Spleen (tissue), 11 donors: ENCODE results near the gene BCHE. TPM values are rescaled to one million over a fixed set of nuclear protein-coding genes. Genes with fewer than 3 reads are reported as not detected.

ENCODE experiments used
- DNase-seq: peaks from one replicate; pipeline ENCODE4 v3.0.0-alpha.2; 2020
- H3K27ac ChIP-seq, 8 donors: fragments of 200-600 bp; sonication (generic) in 7 of 8; 1 replicate in 4 of 8; 2 replicates in 4 of 8; pipeline versions ENCODE4 v1.5.0 to v1.8.0; 2016 to 2021; ENCODE audit warnings: inconsistent platforms in 4 of 8, mild to moderate bottlenecking in 4 of 8, moderate library complexity in 1 of 8
- H3K27me3 ChIP-seq, 7 donors: fragments of 200-600 bp; sonication (generic) in 6 of 7; replicated peaks in 1 of 7; 1 replicate in 4 of 7; 2 replicates in 3 of 7; pipeline versions ENCODE4 v1.5.0 to v1.8.0; 2016 to 2021; ENCODE audit warnings: inconsistent platforms in 3 of 7, mild to moderate bottlenecking in 1 of 7
- H3K36me3 ChIP-seq, 6 donors: fragments of 200-600 bp; sonication (generic) in 5 of 6; 1 replicate in 4 of 6; 2 replicates in 2 of 6; pipeline versions ENCODE4 v1.5.0 to v1.8.0; 2016 to 2021; ENCODE audit warnings: inconsistent platforms in 2 of 6
- H3K4me1 ChIP-seq, 6 donors: fragments of 200-600 bp; sonication (generic) in 5 of 6; 1 replicate in 3 of 6; 2 replicates in 3 of 6; pipeline versions ENCODE4 v1.5.0 to v1.8.0; 2016 to 2021; ENCODE audit warnings: inconsistent platforms in 3 of 6
- H3K4me3 ChIP-seq, 8 donors: fragments of 200-600 bp; sonication (generic) in 7 of 8; 1 replicate in 4 of 8; 2 replicates in 4 of 8; pipeline versions ENCODE4 v1.5.0 to v1.8.0; 2016 to 2021; ENCODE audit warnings: inconsistent platforms in 4 of 8, mild to moderate bottlenecking in 4 of 8, moderate library complexity in 2 of 8
- H3K9me3 ChIP-seq, 8 donors: fragments of 200-600 bp; sonication (generic) in 7 of 8; 1 replicate in 4 of 8; 2 replicates in 4 of 8; pipeline versions ENCODE4 v1.5.0 to v1.8.0; 2016 to 2021; ENCODE audit warnings: inconsistent platforms in 4 of 8
- CTCF ChIP-seq, 11 experiments: fragments of 200-600 bp in 7 of 11; fragments of 450-650 bp in 4 of 11; sonication (generic) in 4 of 11; IDR thresholded peaks in 8 of 11; conservative IDR thresholded peaks in 3 of 11; 1 replicate in 7 of 11; 2 replicates in 4 of 11; pipeline versions ENCODE4 v1.4.0 to v1.8.0; 2016 to 2021; ENCODE audit warnings: antibody characterized with exemption in 11 of 11, inconsistent platforms in 4 of 11, mild to moderate bottlenecking in 1 of 11
- POLR2A ChIP-seq, 3 donors: fragments of 450-650 bp; IDR thresholded peaks; one replicate each; pipeline ENCODE4 v1.5.1; 2017; ENCODE audit warnings: antibody characterized with exemption in 3 of 3, mild to moderate bottlenecking in 1 of 3
- POLR2AphosphoS5 ChIP-seq, 3 donors: sonication (generic); formaldehyde crosslinking; IDR thresholded peaks; one replicate each; pipeline ENCODE4 v1.5.1; 2017; ENCODE audit warnings: antibody characterized with exemption in 3 of 3
- WGBS, 5 donors: extraction: QIAGEN DNeasy Blood & Tissue Kit in 3 of 5; methylation state at CpG; one replicate each; pipeline versions ENCODE4 v1.1.5 to v1.1.7; 2013 to 2018; 5-methylcytosine and 5-hydroxymethylcytosine counted together
- intact Hi-C: fragments of 100-400 bp; cut with DNase I; formaldehyde crosslinking; loops from one replicate; pipeline ENCODE4 v1.15.0; 2023; ENCODE audit warnings: low total_unique reads
- polyA plus RNA-seq, 3 donors: library from polyadenylated mRNA; stranded (reverse); fragments of 200-250 nt; gene quantifications; one replicate each; pipeline ENCODE4 v1.2.1, GENCODE V29; 2013
- total RNA-seq, 7 donors: library from RNA; depleted of rRNA in 3 of 7; stranded (reverse); fragments of >200 nt in 3 of 7; fragmentation: NEBNext Ultra II Directional in 4 of 7; extraction: Animal tissue kit (Norgen Biotek cat#: 25700) in 4 of 7; gene quantifications; one replicate each; pipeline versions ENCODE4 v1.1.0 to v1.2.1, GENCODE V29; 2016 to 2021
- donor health status: healthy with polysubstance abuse.
- donor health status: DM: no; HTN: no; CAD: no; lungs with moderate emphysema.
- donor health status: DM: no; HTN: no; CAD: no.
- donor health status: Bipolar disorder and iron deficiency.
- donor health status: healthy.
- donor health status: DM: no; HTN: no; CAD: no.
- donor health status: DM: yes; HTN: yes; CAD: no.

Gene BCHE
- total and polyA plus RNA-seq, 10 donors: 0.93 to 11.4 (median 7.2) TPM

- no peaks in the 10 kb centered on the region for H3K27me3 ChIP-seq
- no peak overlapping the region for H3K27ac ChIP-seq
- no peaks in the 10 kb centered on the region for H3K4me1 ChIP-seq
- DNase-seq: peak; percentile 44
- H3K4me3 ChIP-seq: no peak overlapping the region
- no peak for TF ChIP-seq CTCF (IDR thresholded peaks at IDR 0.05 in 8 of 11, conservative IDR thresholded peaks at IDR 0.05 in 3 of 11)
- TF ChIP-seq POLR2A (IDR thresholded peaks at IDR 0.05): no peak
- no peak for TF ChIP-seq POLR2AphosphoS5 (IDR thresholded peaks at IDR 0.05)
- WGBS, 5 donors: 77 to 88% (median 82%) methylated on average over 7 of the region's 7 CpGs
- no peaks in the 10 kb centered on the region for H3K36me3 ChIP-seq
- H3K9me3 ChIP-seq: peaks cover 0 to 10% (median 0%) of the 10 kb centered on the region in 8 donors
- intact Hi-C loops: no loop called here
These were observed 85.6 kb downstream of the BCHE start for GRCh38 chr3:165751637-165752036.

GRCh38 chr3:165749821-165750220, 87.4 kb downstream of the BCHE start:
- no peaks in the 10 kb centered on the region for H3K27me3 ChIP-seq
- DNase-seq: no peak
- H3K9me3 ChIP-seq: peaks cover 0 to 10% (median 0%) of the 10 kb centered on the region in 8 donors
- no peaks in the 10 kb centered on the region for H3K36me3 ChIP-seq
- no peaks in the 10 kb centered on the region for H3K4me1 ChIP-seq
- no peak overlapping the region for H3K4me3 ChIP-seq
- no peak overlapping the region for H3K27ac ChIP-seq
- intact Hi-C loops: no loop called here
- no peak for TF ChIP-seq POLR2A (IDR thresholded peaks at IDR 0.05)

GRCh38 chr3:165749241-165749640, 88.0 kb downstream of the BCHE start:
- 82 to 95% (median 86%) methylated on average over 2 of the region's 2 CpGs for WGBS, 5 donors
- intact Hi-C loops: no loop called here

GRCh38 chr3:165748094-165748493, 89.1 kb downstream of the BCHE start:
- Histone ChIP-seq H3K27me3 (no peaks in the 10 kb centered on the region), H3K36me3 (no peaks in the 10 kb centered on the region), H3K4me1 (no peaks in the 10 kb centered on the region), H3K27ac (no peak overlapping the region), H3K9me3 (peaks cover 0 to 13% (median 0%) of the 10 kb centered on the region in 8 donors), H3K4me3 (no peak overlapping the region)
- intact Hi-C loops: no loop called here
- TF ChIP-seq POLR2AphosphoS5 (IDR thresholded peaks at IDR 0.05) (no peak), POLR2A (IDR thresholded peaks at IDR 0.05) (no peak), CTCF (IDR thresholded peaks at IDR 0.05 in 8 of 11, conservative IDR thresholded peaks at IDR 0.05 in 3 of 11) (no peak)
- DNase-seq: no peak
- WGBS, 5 donors: 68 to 86% (median 72%) methylated on average over 2 of the region's 2 CpGs

More at GRCh38 chr3:165749241-165749640, 88.0 kb downstream of the BCHE start:
- Histone ChIP-seq H3K4me1 (no peaks in the 10 kb centered on the region), H3K9me3 (peaks cover 0 to 10% (median 0%) of the 10 kb centered on the region in 8 donors), H3K4me3 (no peak overlapping the region), H3K27ac (no peak overlapping the region), H3K27me3 (no peaks in the 10 kb centered on the region), H3K36me3 (no peaks in the 10 kb centered on the region)
- TF ChIP-seq POLR2A (IDR thresholded peaks at IDR 0.05): no peak
- TF ChIP-seq CTCF (IDR thresholded peaks at IDR 0.05 in 8 of 11, conservative IDR thresholded peaks at IDR 0.05 in 3 of 11): no peak
- no peak for TF ChIP-seq POLR2AphosphoS5 (IDR thresholded peaks at IDR 0.05)
- no peak for DNase-seq

- Histone ChIP-seq H3K9me3 (peaks cover 0 to 13% (median 0%) of the 10 kb centered on the region in 8 donors), H3K4me1 (no peaks in the 10 kb centered on the region), H3K27ac (no peak overlapping the region), H3K36me3 (no peaks in the 10 kb centered on the region), H3K4me3 (no peak overlapping the region), H3K27me3 (no peaks in the 10 kb centered on the region)
- no peak for DNase-seq
- WGBS, 5 donors: 43 to 69% (median 55%) methylated on average over 2 of the region's 2 CpGs
- TF ChIP-seq CTCF (IDR thresholded peaks at IDR 0.05 in 8 of 11, conservative IDR thresholded peaks at IDR 0.05 in 3 of 11) (no peak), POLR2AphosphoS5 (IDR thresholded peaks at IDR 0.05) (no peak), POLR2A (IDR thresholded peaks at IDR 0.05) (no peak)
- intact Hi-C loops: no loop called here
These were observed 90.3 kb downstream of the BCHE start for GRCh38 chr3:165746874-165747273.
